PC-9 (cell line): ENCODE data around the gene GPI. TPM values are rescaled to one million over a fixed set of nuclear protein-coding genes. Genes with fewer than 3 reads are reported as not detected.
"Not testable (repeated sequence)": the region's sequence is repeated elsewhere in the genome, so short reads cannot be mapped to it uniquely, and the experiment has no call there.

Experiments used
- BruUV-seq: library from RNA; stranded (reverse); fragments of 400-500 nt; replicated peaks from 2 replicates; lab custom pipeline; 2021; lab: Mats Ljungman, UMichigan
- CTCF ChIA-PET: fragments of 300-600 bp; sonication (Branson Sonifier 250); formaldehyde crosslinking; loops from one replicate; lab custom pipeline; 2022; ENCODE audit warnings: antibody characterized with exemption; lab: Charles Lee
- POLR2A ChIA-PET: fragments of 300-600 bp; sonication (Branson Sonifier 250); formaldehyde crosslinking; loops from one replicate; lab custom pipeline; 2022; ENCODE audit warnings: antibody characterized with exemption; ENCODE audit not compliant: unreplicated experiment; lab: Charles Lee
- DNase-seq, 2 experiments: peaks; one replicate each; pipeline versions ENCODE4 v3.0.0 to v3.0.0-alpha.2; 2015 to 2022; ENCODE audit warnings: mixed read lengths in 1 of 2
- H2AFZ ChIP-seq: fragments of 200-600 bp; sonication (generic); 2 replicates; pipeline ENCODE4 v1.8.1; 2017; ENCODE audit warnings: antibody characterized with exemption
- H3F3A ChIP-seq: fragments of 200-600 bp; sonication (generic); 2 replicates; pipeline ENCODE4 v1.8.1; 2017; ENCODE audit warnings: antibody characterized with exemption, mild to moderate bottlenecking, low read depth; ENCODE audit not compliant: insufficient read depth
- H3K27ac ChIP-seq: fragments of 200-600 bp; sonication (generic); 2 replicates; pipeline ENCODE4 v1.6.1; 2016; ENCODE audit warnings: mixed run types
- H3K27me3 ChIP-seq: fragments of 200-600 bp; sonication (generic); 2 replicates; pipeline ENCODE4 v1.6.1; 2016; ENCODE audit warnings: low read depth, mixed run types; ENCODE audit not compliant: insufficient read depth
- H3K36me3 ChIP-seq: fragments of 200-600 bp; sonication (generic); 2 replicates; pipeline ENCODE4 v1.6.1; 2016; ENCODE audit warnings: low read depth, mixed run types
- H3K4me1 ChIP-seq: fragments of 200-600 bp; sonication (generic); replicated peaks from 2 replicates; pipeline ENCODE4 v1.6.1; 2016; ENCODE audit warnings: mixed run types; ENCODE audit not compliant: insufficient read depth
- H3K4me2 ChIP-seq: fragments of 200-600 bp; sonication (generic); 2 replicates; pipeline ENCODE4 v1.6.1; 2017; ENCODE audit warnings: mixed run types
- H3K4me3 ChIP-seq: fragments of 200-600 bp; sonication (generic); 2 replicates; pipeline ENCODE4 v1.6.1; 2016; ENCODE audit warnings: mixed run types
- H3K79me2 ChIP-seq: fragments of 200-600 bp; sonication (generic); 2 replicates; pipeline ENCODE4 v1.6.1; 2017; ENCODE audit warnings: low read depth, mixed run types
- H3K9me2 ChIP-seq: fragments of 200-600 bp; sonication (generic); 2 replicates; pipeline ENCODE4 v1.8.1; 2017; ENCODE audit warnings: mild to moderate bottlenecking; ENCODE audit not compliant: insufficient read depth
- H3K9me3 ChIP-seq: fragments of 200-600 bp; sonication (generic); 2 replicates; pipeline ENCODE4 v1.8.1; 2016; ENCODE audit warnings: low read depth; ENCODE audit not compliant: insufficient read depth
- H4K20me1 ChIP-seq: fragments of 200-600 bp; sonication (generic); 2 replicates; pipeline ENCODE4 v1.8.1; 2017; ENCODE audit not compliant: insufficient read depth
- EZH2 ChIP-seq: fragments of 200-600 bp; sonication (generic); IDR thresholded peaks from 2 replicates; pipeline ENCODE4 v1.8.0; 2017; ENCODE audit warnings: antibody characterized with exemption, low read depth
- intact Hi-C: fragments of 100-400 bp; cut with micrococcal nuclease; formaldehyde crosslinking; loops from one replicate; pipeline ENCODE4 v1.10.0; 2022; ENCODE audit not compliant: unreplicated experiment
- total RNA-seq: library from RNA; stranded (reverse); gene quantifications from 2 replicates; pipeline ENCODE4 v1.2.3, GENCODE V29; 2021
- TF ChIP-seq, protein P1 (sequence below): fragments of 200-600 bp; sonication (generic); conservative IDR thresholded peaks from 2 replicates; pipeline ENCODE4 v1.6.1; 2017; ENCODE audit warnings: mixed run types, antibody characterized with exemption, mild to moderate bottlenecking, moderate library complexity

The GPI gene
- total RNA-seq, 1 experiment from 2014 or later = 522 TPM

DNA sequence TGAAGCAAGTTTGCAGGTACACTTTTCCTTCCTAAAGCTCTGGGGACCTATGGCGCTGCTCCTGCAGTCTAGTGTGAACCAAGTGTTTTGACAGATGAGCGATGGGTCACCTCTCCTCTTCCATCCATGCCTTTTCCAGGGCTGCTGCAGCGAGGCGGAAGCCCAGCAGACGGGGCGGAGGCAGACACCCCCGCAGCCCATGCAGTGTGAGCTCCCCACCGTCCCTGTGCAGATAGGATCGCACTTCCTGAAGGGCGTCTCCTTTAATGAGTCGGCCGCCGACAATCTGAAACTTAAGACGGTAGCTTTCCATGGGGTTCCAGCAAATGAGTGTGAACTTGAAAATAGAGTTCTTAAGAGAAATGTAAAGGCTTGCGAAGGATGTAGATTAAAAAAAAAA is 37.1 kb upstream of the GPI start:
- no peak overlapping the region for H3K27ac ChIP-seq
- H3K4me2 ChIP-seq = no peak overlapping the region
- H3K9me2 ChIP-seq = no peaks in the 10 kb centered on the region
- H3K4me1 ChIP-seq = peaks cover 12% of the 10 kb centered on the region; the same call in 1 of the 2 replicates
- POLR2A ChIA-PET = no interaction called here
- no peaks in the 10 kb centered on the region for H3K9me3 ChIP-seq
- no TSS peak for BruUV-seq
- H3K27me3 ChIP-seq = no peaks in the 10 kb centered on the region
- H3K79me2 ChIP-seq = no peaks in the 10 kb centered on the region
- no peaks in the 10 kb centered on the region; the same call in 1 of the 2 replicates for H3K36me3 ChIP-seq
- no peaks in the 10 kb centered on the region for H4K20me1 ChIP-seq
- intact Hi-C loops = no loop called here
- DNase-seq = no peak
- TF ChIP-seq, protein P1, sequence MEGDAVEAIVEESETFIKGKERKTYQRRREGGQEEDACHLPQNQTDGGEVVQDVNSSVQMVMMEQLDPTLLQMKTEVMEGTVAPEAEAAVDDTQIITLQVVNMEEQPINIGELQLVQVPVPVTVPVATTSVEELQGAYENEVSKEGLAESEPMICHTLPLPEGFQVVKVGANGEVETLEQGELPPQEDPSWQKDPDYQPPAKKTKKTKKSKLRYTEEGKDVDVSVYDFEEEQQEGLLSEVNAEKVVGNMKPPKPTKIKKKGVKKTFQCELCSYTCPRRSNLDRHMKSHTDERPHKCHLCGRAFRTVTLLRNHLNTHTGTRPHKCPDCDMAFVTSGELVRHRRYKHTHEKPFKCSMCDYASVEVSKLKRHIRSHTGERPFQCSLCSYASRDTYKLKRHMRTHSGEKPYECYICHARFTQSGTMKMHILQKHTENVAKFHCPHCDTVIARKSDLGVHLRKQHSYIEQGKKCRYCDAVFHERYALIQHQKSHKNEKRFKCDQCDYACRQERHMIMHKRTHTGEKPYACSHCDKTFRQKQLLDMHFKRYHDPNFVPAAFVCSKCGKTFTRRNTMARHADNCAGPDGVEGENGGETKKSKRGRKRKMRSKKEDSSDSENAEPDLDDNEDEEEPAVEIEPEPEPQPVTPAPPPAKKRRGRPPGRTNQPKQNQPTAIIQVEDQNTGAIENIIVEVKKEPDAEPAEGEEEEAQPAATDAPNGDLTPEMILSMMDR = no peak
- no peak for TF ChIP-seq EZH2
- CTCF ChIA-PET = no interaction called here
- H3F3A ChIP-seq = peaks cover 15% of the 10 kb centered on the region; the same call in 1 of the 2 replicates
- no peak overlapping the region for H3K4me3 ChIP-seq
- no peak overlapping the region for H2AFZ ChIP-seq

GRCh38 chr19:34328982-34329381 is 36.0 kb upstream of the GPI start:
- BruUV-seq = no TSS peak
- intact Hi-C loops = no loop called here

GRCh38 chr19:34330116-34330515 is 34.9 kb upstream of the GPI start:
- Histone ChIP-seq H3K27me3 (no peaks in the 10 kb centered on the region), H3K4me3 (no peak overlapping the region), H3K9me3 (no peaks in the 10 kb centered on the region), H3K27ac (no peak overlapping the region), H3F3A (peaks cover 19% of the 10 kb centered on the region; the same call in 1 of the 2 replicates), H3K9me2 (no peaks in the 10 kb centered on the region), H3K79me2 (no peaks in the 10 kb centered on the region), H2AFZ (no peak overlapping the region), H3K4me1 (peaks cover 12% of the 10 kb centered on the region; the same call in 1 of the 2 replicates), H4K20me1 (no peaks in the 10 kb centered on the region), H3K4me2 (no peak overlapping the region), H3K36me3 (no peaks in the 10 kb centered on the region; the same call in 1 of the 2 replicates)
- intact Hi-C loops = no loop called here
- CTCF ChIA-PET = no interaction called here
- DNase-seq = no peak
- BruUV-seq = no TSS peak
- POLR2A ChIA-PET = no interaction called here
- no peak for TF ChIP-seq EZH2
- TF ChIP-seq, protein P1 = no peak

More at GRCh38 chr19:34328982-34329381, 36.0 kb upstream of the GPI start:
- H3K27ac ChIP-seq = no peak overlapping the region; the same call in 1 of the 2 replicates
- H3K36me3 ChIP-seq = no peaks in the 10 kb centered on the region; the same call in 1 of the 2 replicates
- no peak overlapping the region for H2AFZ ChIP-seq
- H3K9me3 ChIP-seq = no peaks in the 10 kb centered on the region
- H3F3A ChIP-seq = peaks cover 19% of the 10 kb centered on the region; the same call in 1 of the 2 replicates
- H3K9me2 ChIP-seq = no peaks in the 10 kb centered on the region
- no peak overlapping the region for H3K4me2 ChIP-seq
- no peaks in the 10 kb centered on the region for H4K20me1 ChIP-seq
- POLR2A ChIA-PET = interaction anchor here (0.5 kb wide), 1 partner anchor 77 kb away, joined by 12 read pairs; no protein-coding TSS in a partner anchor
- H3K79me2 ChIP-seq = no peaks in the 10 kb centered on the region
- H3K27me3 ChIP-seq = no peaks in the 10 kb centered on the region
- TF ChIP-seq EZH2 = no peak
- TF ChIP-seq, protein P1 = no peak
- H3K4me1 ChIP-seq = peaks cover 12% of the 10 kb centered on the region; the same call in 1 of the 2 replicates
- CTCF ChIA-PET = no interaction called here
- peak in 1 of 2 experiments; percentile 58 for DNase-seq
- no peak overlapping the region for H3K4me3 ChIP-seq

- H3K27me3 ChIP-seq, BruUV-seq, H3K36me3 ChIP-seq, H3K79me2 ChIP-seq, H3K9me3 ChIP-seq, H3K27ac ChIP-seq, H3K9me2 ChIP-seq, H3K4me2 ChIP-seq, H4K20me1 ChIP-seq, CTCF ChIA-PET, DNase-seq, H3K4me3 ChIP-seq, intact Hi-C loops, POLR2A ChIA-PET, H2AFZ ChIP-seq: not testable (repeated sequence)
- Histone ChIP-seq H3F3A (peaks cover 19% of the 10 kb centered on the region; the same call in 1 of the 2 replicates), H3K4me1 (peaks cover 12% of the 10 kb centered on the region; the same call in 1 of the 2 replicates)
These were observed 34.4 kb upstream of the GPI start for GRCh38 chr19:34330596-34330995.

GRCh38 chr19:34331596-34331995 is 33.4 kb upstream of the GPI start:
- BruUV-seq, CTCF ChIA-PET, H3K4me1 ChIP-seq, H3K27me3 ChIP-seq, DNase-seq, H3K4me2 ChIP-seq, H3K27ac ChIP-seq, H3K36me3 ChIP-seq, H3K9me2 ChIP-seq, H4K20me1 ChIP-seq, intact Hi-C loops, H3K9me3 ChIP-seq, H3K79me2 ChIP-seq, H3K4me3 ChIP-seq, H2AFZ ChIP-seq: not testable (repeated sequence)
- H3F3A ChIP-seq = peaks cover 20% of the 10 kb centered on the region
- POLR2A ChIA-PET = interaction anchor here (0.6 to 0.7 kb wide), 2 partner anchors 49 to 59 kb away, joined by 3 read pairs; no protein-coding TSS in a partner anchor
